ENCODE results near the gene MEF2A. TPM values are rescaled to one million over a fixed set of nuclear protein-coding genes. Genes with fewer than 3 reads are reported as not detected.

The MEF2A gene
- total RNA-seq, 1 donor from 2014 or later = 184 TPM

DNA sequence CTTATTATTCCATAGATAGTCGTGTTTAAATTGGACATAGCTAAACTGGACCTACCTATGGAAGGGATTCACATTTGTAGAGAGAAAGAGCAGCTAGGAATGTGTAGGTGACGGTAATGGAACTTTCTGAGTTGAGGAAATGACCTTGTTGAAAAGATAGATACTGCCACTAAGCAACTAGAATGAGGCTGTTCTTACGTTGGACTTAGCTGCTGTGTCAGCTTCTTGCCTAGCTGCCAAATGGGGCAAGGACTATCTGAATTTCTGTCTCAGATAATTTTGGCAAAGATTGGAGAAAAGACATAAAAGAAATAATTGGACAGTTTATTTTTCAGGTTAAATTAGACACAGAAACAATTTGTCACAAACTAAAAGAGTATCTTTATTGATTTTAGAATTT lies 68.8 kb downstream of the MEF2A start:
- Mint-ChIP-seq H3K4me1 (ENCODE audit: low read depth) (peaks cover 79% of the 10 kb centered on the region), H3K9me3 (ENCODE audit: low read depth) (peaks cover 12% of the 10 kb centered on the region), H3K4me3 (ENCODE audit: unreplicated experiment) (no peak overlapping the region), H3K27me3 (ENCODE audit: low read depth) (no peaks in the 10 kb centered on the region), H3K36me3 (ENCODE audit: low read depth) (peaks cover 41% of the 10 kb centered on the region), H3K27ac (ENCODE audit: unreplicated experiment) (peak overlapping the region; percentile 23)
- no peak for TF ChIP-seq CTCF (IDR thresholded peaks at IDR 0.05)
- DNase-seq (ENCODE audit: low spot score) = no peak

- no peak overlapping the region for H3K4me3 Mint-ChIP-seq (ENCODE audit: unreplicated experiment)
- peak overlapping the region; percentile 51 for H3K27ac Mint-ChIP-seq (ENCODE audit: unreplicated experiment)
- peaks cover 8% of the 10 kb centered on the region for H3K9me3 Mint-ChIP-seq (ENCODE audit: low read depth)
- H3K27me3 Mint-ChIP-seq (ENCODE audit: low read depth) = no peaks in the 10 kb centered on the region
- peaks cover 37% of the 10 kb centered on the region for H3K36me3 Mint-ChIP-seq (ENCODE audit: low read depth)
- H3K4me1 Mint-ChIP-seq (ENCODE audit: low read depth) = peaks cover 79% of the 10 kb centered on the region
- DNase-seq (ENCODE audit: low spot score) = no peak
- TF ChIP-seq CTCF (IDR thresholded peaks at IDR 0.05) = no peak
Observed at GRCh38 chr15:99635145-99635544, 69.4 kb downstream of the MEF2A start.

DNA sequence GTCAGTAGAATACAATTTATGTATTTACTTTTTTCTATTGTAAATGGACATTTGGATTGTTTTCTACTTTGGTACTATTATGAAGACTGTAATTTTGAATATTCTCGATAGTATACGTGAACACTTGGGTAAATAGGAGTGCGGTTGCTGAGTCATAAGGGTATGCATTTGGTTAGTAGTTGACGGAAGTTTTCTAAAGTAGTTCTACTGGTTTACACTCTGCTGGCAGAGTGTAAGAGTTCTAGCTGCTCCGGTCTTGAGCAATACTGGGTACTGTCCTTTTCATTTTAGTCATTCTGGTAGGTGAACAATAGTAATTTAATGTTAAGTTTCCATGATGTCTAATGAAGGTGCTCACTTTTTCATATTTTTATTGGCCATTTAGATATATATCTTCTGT lies 70.0 kb downstream of the MEF2A start:
- Mint-ChIP-seq H3K27ac (ENCODE audit: unreplicated experiment) (peak overlapping the region; percentile 36), H3K27me3 (ENCODE audit: low read depth) (no peaks in the 10 kb centered on the region), H3K9me3 (ENCODE audit: low read depth) (peaks cover 7% of the 10 kb centered on the region), H3K4me1 (ENCODE audit: low read depth) (peaks cover 74% of the 10 kb centered on the region), H3K4me3 (ENCODE audit: unreplicated experiment) (no peak overlapping the region), H3K36me3 (ENCODE audit: low read depth) (peaks cover 35% of the 10 kb centered on the region)
- no peak for TF ChIP-seq CTCF (IDR thresholded peaks at IDR 0.05)
- no peak for DNase-seq (ENCODE audit: low spot score)

DNA sequence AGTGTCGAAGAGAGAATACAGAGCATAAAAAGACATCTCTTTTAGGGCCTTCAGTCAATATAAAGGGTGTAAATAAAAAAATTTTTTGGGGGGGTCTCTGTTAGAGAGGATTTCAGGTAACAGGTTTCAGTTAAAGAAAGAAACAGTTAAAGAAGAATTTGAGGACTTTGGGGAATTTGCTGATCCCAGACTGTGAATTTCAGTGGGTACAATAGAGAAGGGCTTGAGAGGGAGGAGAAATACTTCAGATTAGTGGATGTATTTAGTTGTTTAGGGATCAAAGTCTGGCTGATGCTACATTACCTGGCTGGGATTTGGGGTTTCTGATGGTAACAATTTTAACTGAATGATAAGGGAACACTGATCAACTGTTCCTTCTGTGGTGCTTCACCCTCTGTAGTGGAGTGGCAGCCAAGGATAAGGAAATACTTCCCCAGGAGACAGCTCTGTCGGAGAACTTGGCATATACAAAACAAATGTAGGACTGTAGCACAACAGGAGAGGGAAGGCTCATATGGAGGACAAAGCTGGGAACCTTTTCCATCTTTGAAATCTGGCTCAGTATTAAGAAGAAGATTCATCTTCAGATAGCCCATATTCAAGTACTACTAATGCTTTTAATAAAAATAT lies 79.2 kb downstream of the MEF2A start:
- TF ChIP-seq CTCF (IDR thresholded peaks at IDR 0.05) = no peak
- no peak for DNase-seq (ENCODE audit: low spot score)
- Mint-ChIP-seq H3K27ac (ENCODE audit: unreplicated experiment) (peak overlapping the region; percentile 39), H3K27me3 (ENCODE audit: low read depth) (no peaks in the 10 kb centered on the region), H3K4me1 (ENCODE audit: low read depth) (peaks cover 37% of the 10 kb centered on the region), H3K4me3 (ENCODE audit: unreplicated experiment) (no peak overlapping the region), H3K36me3 (ENCODE audit: low read depth) (peaks cover 28% of the 10 kb centered on the region), H3K9me3 (ENCODE audit: low read depth) (no peaks in the 10 kb centered on the region)

GRCh38 chr15:99645543-99645935 lies 79.8 kb downstream of the MEF2A start:
- H3K27ac Mint-ChIP-seq (ENCODE audit: unreplicated experiment) = no peak overlapping the region
- DNase-seq (ENCODE audit: low spot score) = no peak
- no peak overlapping the region for H3K4me3 Mint-ChIP-seq (ENCODE audit: unreplicated experiment)
- no peaks in the 10 kb centered on the region for H3K9me3 Mint-ChIP-seq (ENCODE audit: low read depth)
- no peak for TF ChIP-seq CTCF (IDR thresholded peaks at IDR 0.05)
- no peaks in the 10 kb centered on the region for H3K27me3 Mint-ChIP-seq (ENCODE audit: low read depth)
- peaks cover 39% of the 10 kb centered on the region for H3K4me1 Mint-ChIP-seq (ENCODE audit: low read depth)
- H3K36me3 Mint-ChIP-seq (ENCODE audit: low read depth) = peaks cover 30% of the 10 kb centered on the region
